Activated CD8-positive, alpha-beta memory T cell treated with anti-CD3 and anti-CD28 coated beads, Interleukin-2, amount 50 U/mL, for 24 hours (primary cell): ENCODE results near the gene SMPD3.
"Not testable (repeated sequence)": the region's sequence is repeated elsewhere in the genome, so short reads cannot be mapped to it uniquely, and the experiment has no call there.

Experiments used
- DNase-seq: peaks from one replicate; pipeline ENCODE4 v3.0.0-alpha.2; 2020; ENCODE audit errors: extremely low read depth

The SMPD3 gene

GRCh38 chr16:68448360-68448970 lies at the start of gene SMPD3:
Gene SMPD3 (minus strand): TSS chr16:68448508. CDS start chr16:68372181, 76,327 bp downstream.
- peak; percentile 97 for DNase-seq

- no peak for DNase-seq
Observed at GRCh38 chr16:68496689-68497088, 48.4 kb upstream of the SMPD3 start.

- DNase-seq: not testable (repeated sequence)
Observed at GRCh38 chr16:68494261-68494660, 46.0 kb upstream of the SMPD3 start.

GRCh38 chr16:68493412-68494070 lies 45.2 kb upstream of the SMPD3 start:
- DNase-seq: no peak

- no peak for DNase-seq
Observed at GRCh38 chr16:68492543-68493411, 44.5 kb upstream of the SMPD3 start.

- no peak for DNase-seq
Observed at GRCh38 chr16:68492151-68492542, 43.8 kb upstream of the SMPD3 start.

GRCh38 chr16:68491576-68491950 lies 43.3 kb upstream of the SMPD3 start:
- DNase-seq: no peak

GRCh38 chr16:68490829-68491575 lies 42.7 kb upstream of the SMPD3 start:
- no peak for DNase-seq

- DNase-seq: no peak
Observed at GRCh38 chr16:68490358-68490757, 42.0 kb upstream of the SMPD3 start.

GRCh38 chr16:68488554-68488953 lies 40.2 kb upstream of the SMPD3 start:
- no peak for DNase-seq

GRCh38 chr16:68487669-68488068 lies 39.4 kb upstream of the SMPD3 start:
- no peak for DNase-seq

- no peak for DNase-seq
Observed at GRCh38 chr16:68487203-68487514, 38.9 kb upstream of the SMPD3 start.

- DNase-seq: no peak
Observed at GRCh38 chr16:68486502-68487202, 38.3 kb upstream of the SMPD3 start.

- no peak for DNase-seq
Observed at GRCh38 chr16:68481636-68482035, 33.3 kb upstream of the SMPD3 start.

GRCh38 chr16:68480084-68480995 lies 32.0 kb upstream of the SMPD3 start:
- no peak for DNase-seq

- DNase-seq: no peak
Observed at GRCh38 chr16:68479271-68479670, 31.0 kb upstream of the SMPD3 start.

GRCh38 chr16:68478526-68479250 lies 30.4 kb upstream of the SMPD3 start:
- DNase-seq: no peak

- DNase-seq: no peak
Observed at GRCh38 chr16:68475071-68475470, 26.8 kb upstream of the SMPD3 start.

- no peak for DNase-seq
Observed at GRCh38 chr16:68473358-68474070, 25.2 kb upstream of the SMPD3 start.
